ENCODE measurements around the gene TSPEAR. TPM values are rescaled to one million over a fixed set of nuclear protein-coding genes. Genes with fewer than 3 reads are reported as not detected.
"Not testable (repeated sequence)": the region's sequence is repeated elsewhere in the genome, so short reads cannot be mapped to it uniquely, and the experiment has no call there.

The TSPEAR gene
- total RNA-seq, 2 experiments from 2014 or later = not detected

DNA sequence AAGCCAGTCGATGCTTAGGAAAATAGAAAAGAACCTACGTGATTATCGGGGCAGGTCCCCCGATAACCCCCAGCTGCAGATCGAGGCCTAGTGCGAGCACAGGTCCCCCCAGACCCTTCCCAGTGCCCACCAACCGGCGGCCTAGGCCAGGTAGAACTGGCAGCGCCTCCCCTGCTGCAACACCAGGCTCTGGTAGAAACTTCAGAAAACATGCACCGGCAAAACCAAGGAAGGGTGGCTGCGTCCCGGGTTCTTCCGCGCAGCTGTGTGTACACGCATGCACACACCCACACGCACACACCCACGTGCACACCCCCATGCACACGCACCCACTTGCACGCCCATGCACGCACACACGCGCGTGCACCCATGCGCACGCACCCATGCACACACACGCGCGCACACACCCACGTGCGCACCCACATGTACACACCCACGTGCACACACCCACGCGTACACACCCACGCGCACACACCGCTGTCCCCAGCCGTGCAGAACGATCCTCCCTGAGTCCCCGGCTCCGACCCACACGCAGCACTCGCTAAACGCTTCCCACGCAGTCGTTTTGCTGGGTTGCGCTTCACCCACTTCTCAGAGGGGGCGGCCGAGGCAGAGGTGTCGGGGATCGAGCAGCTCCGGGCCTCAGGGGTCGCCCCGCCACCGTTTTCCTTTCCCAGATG lies 5.2 kb downstream of the TSPEAR start:
- CTCF ChIA-PET = no interaction called here
- POLR2A ChIA-PET = no interaction called here

DNA sequence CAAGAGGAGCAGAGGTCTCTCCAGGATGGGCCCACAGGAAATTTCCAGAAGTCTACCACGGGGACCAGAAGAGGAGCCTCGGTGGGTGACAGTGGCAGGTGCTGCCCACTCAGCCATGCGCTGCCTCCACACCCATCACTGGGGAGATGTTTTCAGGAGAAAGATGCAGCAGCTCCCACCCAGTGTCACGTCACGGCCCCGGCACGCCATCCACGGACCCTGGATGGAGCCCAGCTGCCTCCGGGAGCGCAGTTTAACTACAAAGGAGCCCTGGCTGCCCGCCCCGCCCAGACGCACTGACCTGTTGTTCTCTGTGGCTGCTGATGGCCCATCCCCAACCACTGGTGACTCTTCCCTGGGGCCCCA lies 6.8 kb downstream of the TSPEAR start:
- POLR2A ChIA-PET = no interaction called here
- CTCF ChIA-PET = no interaction called here

DNA sequence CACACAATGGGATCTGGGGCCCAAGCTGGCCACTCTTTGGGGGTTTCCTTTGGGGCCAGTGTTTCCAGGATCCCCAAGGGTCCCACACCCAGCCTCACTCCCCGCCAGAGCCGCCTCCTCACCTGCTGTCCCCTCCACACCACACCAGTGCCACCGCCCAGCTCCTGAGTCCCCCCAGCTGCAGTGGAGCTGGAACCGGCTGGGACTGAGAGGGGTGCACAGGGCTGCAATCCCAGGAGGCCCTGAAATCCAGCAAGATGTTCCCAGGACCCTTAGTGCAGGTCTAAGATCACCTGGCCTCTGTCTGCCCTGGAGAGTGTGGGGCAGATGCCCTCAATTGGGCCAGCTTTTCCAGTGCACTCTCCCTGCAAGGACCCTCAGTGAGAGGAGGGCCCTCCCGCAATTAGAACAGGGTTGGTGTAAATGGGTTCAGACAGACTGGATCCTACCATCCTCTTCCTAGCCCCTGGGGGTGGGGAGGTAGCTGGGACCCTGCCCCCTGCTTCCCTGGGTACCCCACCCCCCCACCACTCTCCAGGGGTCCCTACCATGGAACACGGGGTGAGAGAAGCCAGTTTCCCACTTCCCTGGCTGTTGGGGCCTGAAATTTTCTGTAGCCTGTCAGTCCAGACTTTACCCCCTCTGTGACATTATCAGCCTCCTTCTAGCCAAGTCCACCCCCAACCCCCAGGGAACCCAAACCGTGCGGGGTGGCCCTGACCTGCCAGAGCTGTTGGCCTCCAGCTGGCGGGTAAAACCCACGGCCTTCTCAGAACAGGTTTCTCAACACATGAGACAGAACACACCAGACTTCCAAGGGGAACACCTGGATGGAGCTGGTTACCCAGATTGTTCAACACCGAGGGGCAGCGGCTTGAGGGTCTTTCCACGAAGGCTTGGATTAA lies 7.4 kb downstream of the TSPEAR start:
- POLR2A ChIA-PET = no interaction called here
- CTCF ChIA-PET = no interaction called here

DNA sequence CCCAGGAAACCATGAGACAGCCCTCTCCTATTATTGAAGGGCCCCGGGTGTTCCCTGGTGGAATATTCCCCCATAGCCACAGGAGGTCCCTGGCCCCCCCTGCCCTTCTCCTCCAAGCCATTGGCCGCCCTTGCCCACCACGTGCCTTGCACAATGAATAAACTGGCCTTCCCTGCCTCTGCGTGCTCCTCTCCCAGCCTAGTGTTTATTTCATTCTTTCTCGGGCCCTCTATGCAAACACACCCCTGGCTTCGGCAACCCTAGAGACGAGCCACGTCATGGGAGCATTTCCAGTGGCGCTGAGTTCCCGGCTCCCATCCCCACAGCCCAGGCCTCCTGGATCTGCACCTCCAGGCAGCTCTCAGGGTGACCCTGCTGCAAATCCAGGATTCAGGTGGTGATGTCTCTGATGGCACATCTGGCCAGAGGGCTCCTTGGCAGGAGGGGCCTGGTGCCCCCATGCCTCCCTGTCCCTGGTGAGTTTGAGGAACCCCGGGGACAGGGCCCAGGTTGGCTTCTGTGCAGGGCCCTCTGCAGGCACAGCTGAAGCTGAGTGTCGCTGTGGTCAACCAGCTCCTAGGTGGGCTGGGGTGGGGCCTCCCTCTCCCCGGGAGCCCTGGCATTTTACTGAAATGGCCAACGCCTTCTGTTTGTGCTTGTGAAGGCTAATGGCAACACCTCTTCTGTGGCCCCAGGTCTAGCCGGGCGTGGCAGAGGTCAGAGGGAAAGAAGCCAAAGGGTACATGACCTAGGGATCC lies 8.2 kb downstream of the TSPEAR start:
- ChIA-PET POLR2A (no interaction called here), CTCF (no interaction called here)

DNA sequence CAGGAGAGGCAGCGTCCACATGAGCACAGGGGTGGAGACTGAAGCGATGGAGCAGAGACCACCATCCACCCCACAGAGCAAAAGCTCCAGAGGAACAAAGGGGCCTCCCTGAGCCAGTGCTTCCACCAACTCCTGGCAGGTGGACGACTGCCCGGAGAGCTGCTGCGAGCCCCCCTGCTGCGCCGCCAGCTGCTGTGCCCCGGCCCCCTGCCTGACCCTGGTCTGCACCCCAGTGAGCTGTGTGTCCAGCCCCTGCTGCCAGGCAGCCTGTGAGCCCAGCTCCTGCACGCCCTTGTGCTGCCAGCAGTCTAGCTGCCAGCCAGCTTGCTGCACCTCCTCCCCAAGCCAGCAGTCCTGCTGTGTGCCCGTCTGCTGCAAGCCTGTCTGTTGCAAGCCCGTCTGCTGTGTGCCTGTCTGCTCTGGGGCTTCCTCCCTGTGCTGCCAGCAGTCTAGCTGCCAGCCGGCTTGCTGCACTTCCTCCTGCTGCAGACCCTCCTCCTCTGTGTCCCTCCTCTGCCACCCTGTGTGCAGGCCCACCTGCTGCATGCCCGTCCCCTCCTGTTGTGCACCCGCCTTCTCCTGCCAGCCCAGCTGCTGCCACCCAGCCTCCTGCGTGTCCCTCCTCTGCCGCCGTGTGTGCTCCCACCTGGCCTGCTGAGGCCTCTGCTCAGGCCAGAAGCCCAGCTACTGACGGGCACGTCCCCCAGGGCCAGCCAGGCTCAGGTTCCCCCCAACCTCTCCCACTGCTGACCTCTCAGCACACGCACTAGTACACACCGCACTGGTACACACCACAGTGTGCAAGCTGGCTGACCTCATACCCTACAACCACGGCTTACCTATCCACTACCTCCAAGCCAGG lies 9.0 kb downstream of the TSPEAR start:
- POLR2A ChIA-PET = no interaction called here
- CTCF ChIA-PET = no interaction called here

DNA sequence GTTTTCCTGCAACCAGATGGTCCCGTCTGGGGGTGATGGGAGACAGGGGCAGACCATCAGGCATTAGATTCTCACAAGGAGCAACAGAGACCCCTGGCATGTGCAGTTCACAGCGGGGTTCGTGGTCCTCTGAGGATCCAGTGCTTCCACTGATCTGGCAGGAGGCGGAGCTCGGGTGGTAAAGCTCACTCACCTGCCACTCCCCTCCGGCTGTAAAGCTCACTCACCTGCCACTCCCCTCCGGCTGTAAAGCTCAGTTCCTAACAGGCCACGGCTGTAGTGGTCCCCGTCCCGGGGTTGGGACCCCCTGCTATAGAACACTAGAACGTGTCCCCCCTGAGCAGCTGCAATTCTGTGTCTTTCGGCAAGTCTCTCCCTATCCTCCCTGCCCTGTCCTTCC lies 9.8 kb downstream of the TSPEAR start:
- CTCF ChIA-PET = no interaction called here
- POLR2A ChIA-PET = no interaction called here

DNA sequence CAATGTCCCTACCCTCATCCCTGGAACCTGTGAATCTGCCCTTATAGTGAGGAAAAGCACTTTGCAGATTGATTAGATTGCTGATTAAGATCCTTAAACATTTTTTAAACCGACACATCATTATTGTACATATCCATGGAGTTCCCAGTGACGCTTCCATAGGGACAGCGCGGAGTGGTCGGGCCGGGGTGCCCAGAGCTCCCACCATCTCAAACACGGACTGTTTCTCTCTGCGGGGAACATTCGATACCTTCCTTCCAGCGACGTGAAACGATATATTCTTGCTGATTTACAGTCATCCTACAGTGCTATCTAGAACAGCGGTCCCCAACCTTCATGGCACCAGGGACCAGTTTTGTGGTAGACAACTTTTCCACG lies 10.4 kb downstream of the TSPEAR start:
- ChIA-PET CTCF (no interaction called here), POLR2A (no interaction called here)

DNA sequence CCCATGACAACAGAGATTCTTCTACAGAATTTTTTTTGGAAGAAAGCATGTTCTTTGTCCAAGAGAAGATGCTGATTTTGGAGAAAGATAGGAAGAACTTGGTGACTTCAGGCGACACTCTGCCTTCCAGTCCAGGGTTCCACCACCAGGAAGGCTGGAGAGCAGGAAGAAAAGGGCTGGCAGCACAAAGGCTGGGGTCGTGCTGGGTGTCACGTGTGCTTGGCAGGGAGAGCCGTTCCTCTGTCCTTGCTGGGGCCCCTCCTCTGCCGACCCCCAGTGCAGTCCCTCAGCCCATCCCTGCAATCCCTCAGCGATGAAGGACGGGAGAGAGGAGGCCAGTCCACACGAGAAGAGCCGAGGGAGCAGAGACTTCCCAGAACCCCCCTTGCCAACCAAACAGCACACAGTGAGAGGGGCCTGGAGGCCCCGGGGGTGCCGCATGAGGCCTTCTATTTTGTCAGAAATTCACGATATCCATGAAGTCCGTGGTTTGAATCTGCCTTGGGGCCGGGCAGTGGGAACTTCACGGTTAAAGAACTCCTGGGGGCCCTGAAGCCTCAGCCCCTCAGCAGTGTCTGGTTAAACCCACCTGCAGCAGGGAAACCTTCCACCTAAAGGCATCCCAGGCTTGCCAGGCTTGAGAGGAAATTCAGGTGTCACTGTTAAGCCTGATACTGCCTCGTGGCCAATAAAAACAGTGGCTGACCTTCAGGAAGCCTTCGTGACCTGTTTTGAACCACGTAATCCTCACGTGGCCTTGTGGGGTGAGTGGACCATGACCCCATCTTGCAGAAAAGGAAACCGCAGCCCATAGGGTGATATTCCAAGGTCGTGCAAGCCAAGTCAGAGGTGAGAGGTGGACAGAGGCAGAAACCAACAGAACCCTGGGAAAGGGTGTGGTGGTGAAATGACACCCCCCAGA lies 11.0 kb downstream of the TSPEAR start:
- ChIA-PET POLR2A (no interaction called here), CTCF (no interaction called here)

DNA sequence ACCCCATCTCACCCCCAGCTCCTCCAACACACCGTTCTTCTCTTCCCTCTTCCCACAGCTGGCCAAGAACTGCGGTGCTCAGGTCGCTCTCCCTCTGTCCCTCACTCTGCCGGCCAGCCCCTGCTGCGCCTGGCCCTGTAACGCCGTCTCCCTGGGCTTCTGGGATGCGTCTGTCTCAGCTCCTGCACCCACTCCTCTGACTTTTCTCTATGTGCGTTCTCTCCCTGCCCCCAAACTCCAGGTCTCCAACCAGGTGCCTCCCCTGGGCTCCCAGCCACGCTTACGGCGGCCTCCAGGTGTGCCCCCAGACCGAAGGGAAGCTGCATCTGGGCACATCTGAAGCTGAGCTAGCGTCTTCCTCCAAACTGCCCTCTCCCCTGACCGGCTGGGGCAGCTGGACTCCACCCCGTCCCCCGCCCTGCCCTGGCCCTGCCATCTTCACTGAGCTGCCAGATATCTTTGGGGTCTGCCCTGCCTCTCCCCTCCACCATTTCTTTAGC lies 11.8 kb downstream of the TSPEAR start:
- CTCF ChIA-PET = no interaction called here
- POLR2A ChIA-PET = no interaction called here

DNA sequence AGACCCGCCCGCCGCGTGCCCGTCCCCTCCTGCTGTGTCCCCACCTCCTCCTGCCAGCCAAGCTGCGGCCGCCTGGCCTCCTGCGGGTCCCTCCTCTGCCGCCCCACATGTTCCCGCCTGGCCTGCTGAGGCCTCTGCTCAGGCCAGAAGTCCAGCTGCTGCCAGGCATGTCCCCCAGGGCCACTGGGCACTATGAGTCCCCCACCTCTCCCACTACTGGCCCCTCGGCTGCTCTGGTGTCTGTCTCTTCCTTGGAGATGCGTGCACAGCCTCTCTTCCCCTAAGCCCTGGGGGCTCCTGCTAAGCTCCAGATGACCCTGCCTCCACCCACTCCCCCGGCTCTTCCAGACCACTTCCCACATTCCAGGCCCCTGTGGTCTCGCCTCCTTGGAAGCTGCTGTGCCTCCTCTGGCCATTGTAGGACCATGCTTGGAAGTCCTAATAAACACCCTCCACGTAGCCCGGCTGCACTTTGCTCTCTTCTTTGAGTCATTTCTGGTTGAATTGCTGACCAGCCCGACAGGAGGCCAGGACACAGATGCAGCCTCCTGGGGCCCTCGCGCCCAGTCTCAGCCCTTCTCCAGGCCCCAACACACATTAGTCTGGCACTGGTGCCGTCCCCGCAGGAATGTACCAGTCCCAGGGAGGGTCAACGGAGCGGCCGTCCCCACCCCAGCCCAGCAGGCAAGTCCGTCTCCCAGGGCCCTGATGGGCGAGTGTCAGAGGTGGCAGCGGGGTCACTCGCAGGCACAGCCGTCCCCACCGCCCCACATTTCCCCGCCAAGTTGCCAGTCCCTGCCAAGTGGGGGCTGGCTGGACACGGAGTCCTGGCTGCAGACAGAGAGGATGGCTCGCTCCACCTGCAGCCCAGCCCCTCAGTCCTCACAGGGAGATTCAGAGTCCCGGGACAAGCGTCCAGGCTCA lies 13.3 kb downstream of the TSPEAR start:
- POLR2A ChIA-PET = no interaction called here
- CTCF ChIA-PET = no interaction called here

DNA sequence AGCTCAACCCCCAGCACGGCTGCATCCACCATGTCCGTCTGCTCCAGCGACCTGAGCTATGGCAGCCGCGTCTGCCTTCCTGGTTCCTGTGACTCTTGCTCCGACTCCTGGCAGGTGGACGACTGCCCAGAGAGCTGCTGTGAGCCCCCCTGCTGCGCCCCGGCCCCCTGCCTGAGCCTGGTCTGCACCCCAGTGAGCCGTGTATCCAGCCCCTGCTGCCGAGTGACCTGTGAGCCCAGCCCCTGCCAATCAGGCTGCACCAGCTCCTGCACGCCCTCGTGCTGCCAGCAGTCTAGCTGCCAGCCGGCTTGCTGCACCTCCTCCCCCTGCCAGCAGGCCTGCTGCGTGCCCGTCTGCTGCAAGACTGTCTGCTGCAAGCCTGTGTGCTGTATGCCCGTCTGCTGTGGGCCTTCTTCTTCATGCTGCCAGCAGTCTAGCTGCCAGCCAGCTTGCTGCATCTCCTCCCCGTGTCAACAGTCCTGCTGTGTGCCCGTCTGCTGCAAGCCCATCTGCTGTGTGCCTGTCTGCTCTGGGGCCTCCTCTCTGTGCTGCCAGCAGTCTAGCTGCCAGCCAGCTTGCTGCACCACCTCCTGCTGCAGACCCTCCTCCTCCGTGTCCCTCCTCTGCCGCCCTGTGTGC lies 14.1 kb downstream of the TSPEAR start, which contains the start of gene KRTAP10-12:
TSS of gene KRTAP10-12 (plus strand) at position 1 of the 639 bp plus-strand sequence. CDS start at position 31, 30 bp downstream.
- CTCF ChIA-PET, POLR2A ChIA-PET: not testable (repeated sequence)

DNA sequence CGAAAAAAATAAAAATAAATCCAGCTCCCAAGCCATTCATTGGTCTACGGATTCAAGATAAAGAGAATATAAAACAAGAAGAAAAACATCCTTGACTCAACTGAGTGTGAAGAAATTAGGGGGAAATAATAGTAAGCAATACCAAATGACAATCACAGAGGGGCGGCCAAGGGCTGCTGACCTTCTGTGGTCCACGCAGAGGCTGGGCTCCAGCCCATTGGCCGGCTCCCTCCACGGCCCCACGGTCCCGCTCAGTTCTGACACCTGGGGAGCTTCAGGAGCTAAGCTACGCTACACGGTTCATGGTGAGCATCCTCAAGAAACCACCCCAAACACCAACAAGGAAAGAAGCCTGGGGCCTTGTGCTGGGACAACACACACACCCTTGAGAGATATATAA lies 14.8 kb downstream of the TSPEAR start:
- POLR2A ChIA-PET = no interaction called here
- CTCF ChIA-PET = no interaction called here

DNA sequence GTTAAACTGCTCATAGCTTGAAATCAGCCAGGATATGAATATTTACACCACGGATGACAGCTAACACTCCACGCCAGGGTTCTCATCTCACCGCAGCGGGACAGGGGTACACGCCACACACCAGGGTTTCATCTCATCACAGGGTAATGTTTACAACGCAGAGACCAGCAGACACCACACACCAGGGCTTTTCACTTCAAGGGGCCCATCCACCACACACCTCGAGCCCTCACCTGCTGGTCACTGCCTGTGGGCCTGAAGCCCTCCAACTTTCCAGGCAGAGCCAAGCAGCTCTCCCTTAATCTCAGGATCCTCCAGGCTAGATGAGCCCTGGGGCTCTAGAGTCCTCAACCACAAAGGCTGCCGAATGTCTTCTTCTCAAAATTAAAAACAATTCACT lies 15.7 kb downstream of the TSPEAR start:
- CTCF ChIA-PET = no interaction called here
- POLR2A ChIA-PET = no interaction called here

DNA sequence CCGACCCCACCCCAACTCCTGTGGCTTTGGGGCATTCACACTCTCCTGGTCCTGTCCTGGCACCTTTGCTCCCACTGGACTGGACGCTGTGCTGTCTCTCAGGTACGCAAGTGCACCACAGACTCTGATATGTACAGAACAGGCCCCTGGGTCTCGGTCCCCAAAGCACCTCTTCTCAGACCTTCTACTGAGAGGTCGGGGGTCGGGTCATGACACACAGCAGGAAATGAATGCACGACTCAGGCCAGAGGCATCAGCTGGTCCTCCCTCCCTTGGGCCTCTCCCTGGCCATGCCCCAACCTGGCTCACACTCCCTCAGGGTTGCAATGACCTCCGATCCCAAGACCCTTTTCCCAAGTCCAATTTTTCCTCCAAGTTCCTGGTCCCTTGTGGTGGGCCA lies 16.2 kb downstream of the TSPEAR start:
- CTCF ChIA-PET = no interaction called here

DNA sequence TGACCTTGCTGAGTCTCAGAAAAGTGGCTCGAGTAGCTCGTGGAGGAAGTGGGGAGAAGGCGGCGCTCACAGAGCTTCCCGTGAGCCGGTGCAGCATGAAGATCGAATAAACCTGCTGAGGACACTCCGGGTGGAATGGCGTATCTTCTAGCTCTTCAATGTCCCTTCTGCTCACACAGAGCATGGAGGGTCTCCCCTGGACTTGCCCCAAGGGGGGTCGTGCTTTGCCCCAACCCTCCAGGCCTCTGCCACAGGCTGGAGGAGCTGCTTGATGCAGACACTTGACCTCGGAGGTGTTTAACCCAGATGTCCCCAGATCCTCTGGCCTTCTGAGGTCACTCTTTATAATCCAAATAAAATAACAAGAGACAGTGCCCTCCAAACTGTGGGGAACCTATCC lies 16.6 kb downstream of the TSPEAR start:
- ChIA-PET CTCF (no interaction called here), POLR2A (no interaction called here)

More for the DNA sequence above, 16.2 kb downstream of the TSPEAR start:
- POLR2A ChIA-PET = no interaction called here

DNA sequence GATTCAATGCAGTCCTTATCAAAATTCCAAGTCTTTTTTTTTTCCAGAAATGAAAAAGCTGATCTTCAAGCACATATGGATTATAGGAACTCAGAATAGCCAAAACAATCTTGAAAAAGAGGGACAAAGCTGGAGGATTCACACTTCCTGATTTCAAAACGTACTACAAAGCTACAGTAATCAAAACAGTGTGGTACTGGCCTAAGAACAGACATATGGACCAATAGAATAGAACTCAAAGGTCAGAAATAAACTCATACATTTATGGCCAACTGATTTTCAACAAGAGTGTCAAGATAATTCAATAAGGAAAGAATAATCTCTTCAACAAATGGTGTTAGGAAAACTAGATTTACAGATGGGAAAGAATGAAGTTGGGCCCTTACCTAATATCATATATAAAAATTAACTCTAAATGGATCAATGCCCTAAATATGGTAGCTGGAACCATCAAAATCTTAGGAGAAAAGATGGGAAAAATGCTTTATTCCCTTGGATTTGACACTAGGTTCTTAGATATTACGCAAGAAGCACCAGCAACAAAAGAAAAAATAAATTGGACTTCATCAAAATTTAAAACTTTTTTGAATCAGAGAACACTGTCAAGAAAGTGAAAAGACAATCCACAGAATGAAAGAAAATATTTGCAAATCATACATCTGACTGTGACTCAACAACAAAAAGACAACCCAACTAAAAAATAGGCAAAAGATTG lies 18.4 kb downstream of the TSPEAR start:
- POLR2A ChIA-PET = no interaction called here
- CTCF ChIA-PET = no interaction called here

DNA sequence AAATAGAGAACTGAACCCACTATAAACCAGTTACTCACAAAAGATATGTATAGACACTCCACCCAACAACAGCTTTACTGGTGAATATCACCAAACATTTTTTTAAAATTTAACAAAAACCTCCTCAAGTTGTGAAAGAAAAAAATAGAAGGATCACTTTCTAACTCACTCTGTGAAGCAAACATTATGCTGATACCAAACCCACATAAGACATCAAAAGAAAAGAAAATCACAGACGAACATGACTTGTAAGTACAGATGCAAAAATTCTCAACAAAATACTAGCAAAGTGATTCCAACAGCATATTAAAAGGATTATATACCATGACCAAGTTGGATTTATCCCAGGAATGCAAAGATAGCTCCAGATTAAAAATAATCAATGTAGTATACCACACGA lies 19.7 kb downstream of the TSPEAR start:
- ChIA-PET POLR2A (no interaction called here), CTCF (no interaction called here)

Measured in activated CD8-positive, alpha-beta memory T cell treated with anti-CD3 and anti-CD28 coated beads for 36 hours (primary cell).